SH-SY5Y (cell line): Measurements from ENCODE around the gene DNAJC8.

Experiments used
- GATA2 ChIP-seq: IDR thresholded peaks from 2 replicates; pipeline ENCODE4 v1.6.1; 2011; ENCODE audit warnings: mild to moderate bottlenecking, low read depth, low read length
- GATA3 ChIP-seq: IDR thresholded peaks from 2 replicates; pipeline ENCODE4 v1.6.1; 2011; ENCODE audit warnings: low read depth, mild to moderate bottlenecking, low read length, moderate library complexity

Gene DNAJC8, protein sequence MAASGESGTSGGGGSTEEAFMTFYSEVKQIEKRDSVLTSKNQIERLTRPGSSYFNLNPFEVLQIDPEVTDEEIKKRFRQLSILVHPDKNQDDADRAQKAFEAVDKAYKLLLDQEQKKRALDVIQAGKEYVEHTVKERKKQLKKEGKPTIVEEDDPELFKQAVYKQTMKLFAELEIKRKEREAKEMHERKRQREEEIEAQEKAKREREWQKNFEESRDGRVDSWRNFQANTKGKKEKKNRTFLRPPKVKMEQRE

DNA sequence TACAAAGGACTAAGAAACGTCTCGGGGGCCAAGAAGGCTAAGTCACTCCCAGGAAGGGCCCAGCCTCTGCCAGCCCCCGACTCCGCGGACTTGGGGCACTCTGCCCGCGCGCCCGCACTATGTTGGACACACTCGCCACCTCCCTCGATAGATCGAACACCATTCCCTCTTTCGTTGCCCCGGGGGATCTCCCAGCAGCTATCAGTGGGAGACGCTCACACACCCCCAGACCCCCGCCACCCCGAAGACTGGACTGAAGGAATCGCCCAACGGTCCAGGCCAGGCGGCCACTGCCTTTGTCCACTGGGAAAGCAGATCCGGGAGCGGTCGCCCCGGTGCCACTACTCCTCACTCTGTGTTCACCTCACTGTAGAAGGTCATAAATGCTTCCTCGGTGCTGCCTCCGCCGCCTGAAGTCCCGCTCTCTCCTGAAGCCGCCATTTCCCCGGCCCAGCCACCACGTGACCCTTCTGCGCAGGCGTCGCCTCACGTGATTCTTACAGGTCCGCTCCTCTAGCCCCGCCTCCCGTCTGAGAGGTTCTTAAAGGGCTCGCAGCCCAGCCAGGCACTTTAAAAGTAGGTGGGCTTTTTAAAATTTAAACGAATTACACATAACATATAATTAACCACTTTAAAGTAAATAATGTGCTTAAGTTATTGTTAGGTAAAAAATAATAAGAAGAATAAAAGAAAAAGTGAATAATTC, at the start of gene DNAJC8:
Gene DNAJC8, minus strand, starts transcription at position 472 of the 706 bp plus-strand sequence. Its CDS starts 31 bp downstream, at position 441.
- TF ChIP-seq GATA3 (no peak), GATA2 (no peak)

DNA sequence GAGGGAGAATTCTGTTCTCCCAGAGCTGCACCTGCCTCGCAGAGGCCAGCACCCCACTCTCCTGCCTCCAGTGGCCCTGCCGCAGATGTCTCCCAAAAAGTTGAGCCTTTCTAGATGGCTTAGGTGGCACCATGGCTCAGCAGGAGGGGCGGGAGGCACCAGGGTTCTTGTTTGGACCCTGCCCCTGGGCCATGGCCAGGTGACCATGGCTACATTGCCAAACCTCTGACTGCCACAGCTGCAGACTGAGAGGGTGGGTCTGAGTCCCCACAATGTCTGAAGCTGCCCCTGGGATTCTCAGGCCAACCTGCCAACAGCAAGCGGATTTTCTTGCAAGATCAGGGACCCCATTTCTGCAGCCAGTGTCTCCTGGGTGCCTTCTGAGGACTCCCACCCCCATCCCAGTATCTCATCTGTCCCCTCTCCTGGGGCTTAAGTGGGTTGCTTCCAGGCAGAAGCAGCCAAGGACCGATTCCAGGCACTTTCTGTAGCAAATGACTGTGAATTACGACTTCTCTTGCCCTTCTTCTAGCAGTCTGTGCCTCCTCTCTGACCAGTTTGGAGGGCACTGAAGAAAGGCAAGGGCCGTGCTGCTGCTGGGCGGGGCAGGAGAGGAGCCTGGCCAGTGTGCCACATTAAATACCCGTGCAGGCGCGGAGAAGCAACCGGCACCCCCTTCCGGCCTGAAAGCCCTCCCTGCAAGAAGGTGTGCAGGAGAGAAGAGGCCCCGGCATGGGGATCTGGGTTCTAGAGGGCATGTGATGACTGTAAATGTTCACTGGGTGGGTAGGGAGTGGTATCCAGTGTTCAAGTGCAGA, 49.0 kb upstream of the DNAJC8 start:
- TF ChIP-seq GATA2 (no peak), GATA3 (no peak)

DNA sequence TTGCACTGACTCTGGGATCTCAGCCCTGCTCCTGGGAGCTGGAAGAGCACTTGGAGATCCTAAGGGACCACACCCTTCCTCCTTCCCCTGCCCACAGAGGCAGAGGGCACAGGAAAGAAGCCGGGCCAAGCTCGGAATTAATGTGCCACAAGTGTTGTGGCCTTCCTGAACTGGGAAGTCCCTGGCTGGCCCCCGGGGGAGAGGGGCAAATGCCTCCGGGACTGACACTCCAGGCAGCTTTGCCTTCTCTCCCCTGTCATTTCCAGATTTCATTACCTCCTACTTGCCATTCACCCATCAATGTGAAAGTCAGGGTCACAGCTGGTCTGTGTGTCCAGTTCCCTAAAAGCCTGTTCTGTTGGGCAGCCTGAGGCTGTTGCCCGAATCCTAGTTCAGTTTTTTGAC, 48.1 kb upstream of the DNAJC8 start:
- no peak for TF ChIP-seq GATA3
- TF ChIP-seq GATA2 = no peak

DNA sequence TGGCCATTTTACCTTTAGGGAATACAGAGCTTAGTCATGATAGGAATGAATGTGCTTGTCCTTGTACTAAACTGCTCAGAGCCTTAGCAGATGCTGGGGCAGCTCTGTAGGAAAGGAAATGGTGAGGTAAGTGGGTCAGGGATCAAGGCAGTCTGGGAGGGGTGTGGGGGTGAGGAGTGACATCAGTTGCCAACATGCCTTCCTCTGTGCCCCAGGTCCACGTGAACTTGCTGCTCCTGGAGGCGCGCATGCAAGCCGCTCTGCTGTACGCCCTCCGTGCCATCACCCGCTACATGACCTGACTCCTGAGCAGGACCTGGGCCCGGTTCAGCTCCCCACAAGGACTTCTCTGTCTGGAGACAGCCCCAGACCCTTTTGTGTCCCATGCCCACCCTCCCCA, 47.7 kb upstream of the DNAJC8 start:
- TF ChIP-seq GATA3 = no peak
- TF ChIP-seq GATA2 = no peak

DNA sequence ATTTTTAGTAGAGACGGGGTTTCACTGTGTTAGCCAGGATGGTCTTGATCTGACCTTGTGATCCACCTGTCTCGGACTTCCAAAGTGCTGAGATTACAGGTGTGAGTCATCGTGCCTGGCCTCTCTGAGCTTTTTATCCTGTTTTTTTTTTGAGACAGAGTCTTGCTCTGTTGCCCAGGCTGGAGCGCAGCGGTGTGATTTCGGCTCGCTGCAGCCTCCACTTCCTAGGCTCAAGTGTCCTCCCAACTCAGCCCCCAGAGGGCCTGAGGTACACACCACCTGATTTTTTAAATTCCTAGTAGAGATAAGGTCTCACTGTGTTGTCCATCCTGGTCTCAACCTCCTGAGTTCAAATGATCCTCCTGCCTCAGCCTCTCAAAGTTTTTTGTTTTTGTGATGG, 46.9 kb upstream of the DNAJC8 start:
- no peak for TF ChIP-seq GATA3
- TF ChIP-seq GATA2 = no peak

DNA sequence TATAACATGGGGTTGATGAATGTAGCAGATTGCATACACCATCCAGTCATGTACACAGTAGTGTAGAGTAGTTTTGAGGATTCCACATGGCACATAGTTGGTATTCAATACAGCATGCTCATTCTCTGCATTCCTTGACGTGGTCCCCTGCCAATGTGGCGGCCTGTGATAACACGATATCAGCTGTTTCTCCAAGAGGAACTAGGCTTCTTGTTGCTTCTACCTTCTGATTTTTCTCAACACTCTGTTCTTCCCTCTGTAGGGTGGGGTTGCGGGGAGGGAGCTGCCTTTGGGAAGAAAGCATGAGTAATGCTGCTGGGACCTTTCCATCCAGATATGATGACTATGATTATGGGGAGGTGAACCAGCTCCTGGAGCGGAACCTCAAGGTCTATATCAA, 45.9 kb upstream of the DNAJC8 start:
- TF ChIP-seq GATA2 = no peak
- no peak for TF ChIP-seq GATA3

DNA sequence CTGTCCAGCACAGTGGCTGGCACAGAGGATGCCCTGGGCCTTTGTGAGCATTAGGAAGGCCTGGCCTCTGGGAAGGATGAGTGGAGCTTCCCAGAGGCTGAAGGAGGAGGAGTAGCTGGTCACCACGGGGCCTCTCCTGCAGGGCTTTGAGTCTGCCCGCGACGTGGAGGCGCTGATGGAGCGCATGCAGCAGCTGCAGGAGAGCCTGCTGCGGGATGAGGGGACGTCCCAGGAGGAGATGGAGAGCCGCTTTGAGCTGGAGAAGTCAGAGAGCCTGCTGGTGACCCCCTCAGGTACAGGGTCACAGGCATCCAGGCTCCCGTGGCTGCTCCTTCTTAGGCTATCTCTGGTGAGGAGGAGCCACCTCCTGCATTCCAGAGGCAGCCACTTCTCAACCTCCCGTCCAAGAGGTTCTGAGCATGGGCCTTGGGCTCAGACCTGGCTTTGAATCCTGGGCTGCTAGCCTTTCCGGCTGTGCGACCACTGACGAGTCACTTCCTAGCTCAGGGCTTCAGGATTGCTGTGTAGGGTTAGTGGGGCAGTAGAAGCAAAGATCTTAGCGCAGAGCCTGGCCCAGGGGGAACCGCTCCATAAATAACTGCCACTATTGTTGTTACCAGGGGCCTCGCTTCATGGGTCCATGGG, 40.5 kb upstream of the DNAJC8 start:
- TF ChIP-seq GATA3 = no peak
- no peak for TF ChIP-seq GATA2

DNA sequence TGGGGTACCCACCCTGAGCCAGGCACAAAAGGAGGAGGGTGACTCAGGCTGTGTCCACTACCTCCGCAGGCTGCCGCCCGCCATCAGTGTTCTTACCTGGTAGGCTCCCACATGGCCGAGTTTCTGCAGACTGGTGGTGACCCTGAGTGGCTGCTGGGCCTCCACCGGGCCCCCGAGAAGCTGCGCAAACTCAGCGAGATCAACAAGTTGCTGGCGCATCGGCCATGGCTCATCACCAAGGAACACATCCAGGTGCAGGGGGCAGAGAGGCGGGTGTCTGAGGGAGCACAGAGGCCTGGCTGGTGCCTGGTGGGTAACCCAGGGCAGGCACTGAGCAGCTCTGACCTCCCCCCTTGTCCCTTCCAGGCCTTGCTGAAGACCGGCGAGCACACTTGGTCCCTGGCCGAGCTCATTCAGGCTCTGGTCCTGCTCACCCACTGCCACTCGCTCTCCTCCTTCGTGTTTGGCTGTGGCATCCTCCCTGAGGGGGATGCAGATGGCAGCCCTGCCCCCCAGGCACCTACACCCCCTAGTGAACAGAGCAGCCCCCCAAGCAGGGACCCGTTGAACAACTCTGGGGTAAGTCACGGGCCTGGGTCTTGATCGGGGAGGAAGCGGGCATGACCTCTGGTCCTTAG, 39.5 kb upstream of the DNAJC8 start:
- TF ChIP-seq GATA2 (no peak), GATA3 (no peak)

DNA sequence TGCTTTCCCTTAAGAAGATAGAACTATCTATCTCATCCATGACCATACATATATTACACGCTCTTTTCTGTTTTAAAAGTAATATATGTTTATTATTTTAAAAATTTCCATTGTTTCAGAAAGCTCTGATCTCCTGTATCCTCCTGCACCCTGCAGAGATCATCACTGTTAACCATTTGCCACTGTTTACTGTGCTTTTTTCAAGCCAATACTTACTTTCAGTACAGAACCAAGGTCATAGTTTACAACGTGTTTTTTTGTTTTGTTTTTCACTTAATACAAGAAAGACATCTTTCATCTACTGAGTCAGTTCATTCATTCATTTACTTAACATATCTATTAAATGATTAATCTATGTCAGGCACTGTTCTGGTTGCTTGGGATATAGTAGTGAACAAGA, 36.7 kb upstream of the DNAJC8 start:
- no peak for TF ChIP-seq GATA2
- TF ChIP-seq GATA3 = no peak

DNA sequence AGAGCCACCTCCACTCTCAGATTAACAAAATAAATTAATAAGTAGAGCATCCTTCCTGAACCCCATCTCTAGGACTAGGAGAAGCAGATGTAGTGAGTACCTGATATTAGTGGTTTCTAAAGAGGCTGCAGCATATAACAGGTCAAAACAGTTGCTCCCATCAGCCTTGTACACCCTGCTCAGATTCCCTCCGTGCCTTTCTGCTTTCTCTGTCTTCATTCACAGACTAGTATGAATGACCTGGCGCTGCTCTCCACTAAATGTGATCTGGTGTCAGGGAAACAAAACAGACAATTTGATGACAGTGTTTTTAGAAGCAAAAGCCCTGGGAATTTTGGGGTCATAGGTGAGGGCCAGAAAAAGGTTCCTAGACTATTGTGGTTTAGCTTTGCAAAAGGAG, 34.8 kb upstream of the DNAJC8 start:
- TF ChIP-seq GATA2 (no peak), GATA3 (no peak)

DNA sequence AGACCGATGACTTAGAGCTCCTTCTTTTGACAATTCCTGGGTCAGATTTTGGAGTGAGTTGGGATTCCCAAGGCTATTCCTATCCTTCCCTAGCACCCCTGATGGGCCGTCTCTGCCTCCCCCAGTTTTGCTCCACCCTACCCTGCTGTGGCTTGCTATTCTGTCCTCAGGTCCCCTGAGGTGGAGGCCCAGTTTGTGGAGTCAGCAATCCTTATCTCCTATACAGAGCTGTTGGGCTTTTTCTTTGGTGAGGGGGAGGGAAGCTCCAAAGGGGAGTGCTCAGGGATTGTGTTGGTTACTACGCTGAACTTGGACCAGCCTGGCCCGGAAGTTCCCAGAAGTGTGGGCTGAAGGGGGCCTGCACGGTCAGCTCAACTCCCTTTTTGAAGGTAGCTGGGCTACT, 34.1 kb upstream of the DNAJC8 start:
- no peak for TF ChIP-seq GATA2
- TF ChIP-seq GATA3 = no peak

DNA sequence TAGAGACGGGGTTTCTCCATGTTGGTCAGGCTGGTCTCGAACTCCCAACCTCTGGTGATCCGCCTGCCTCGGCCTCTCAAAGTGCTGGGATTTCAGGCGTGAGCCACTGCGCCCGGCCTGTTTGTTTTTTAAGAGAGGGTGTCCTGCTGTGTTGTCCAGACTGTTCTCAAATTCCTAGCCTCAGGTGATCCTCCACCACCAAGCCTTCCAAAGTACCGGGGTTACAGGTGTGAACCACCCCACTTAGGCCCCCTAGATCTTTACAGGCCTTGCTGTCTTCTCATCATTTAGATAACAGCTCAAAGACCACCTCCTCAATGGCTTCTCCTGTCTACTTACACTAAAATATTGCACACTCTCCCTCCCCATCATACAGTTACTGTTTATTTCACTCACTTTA, 32.7 kb upstream of the DNAJC8 start:
- TF ChIP-seq GATA2 (no peak), GATA3 (no peak)

DNA sequence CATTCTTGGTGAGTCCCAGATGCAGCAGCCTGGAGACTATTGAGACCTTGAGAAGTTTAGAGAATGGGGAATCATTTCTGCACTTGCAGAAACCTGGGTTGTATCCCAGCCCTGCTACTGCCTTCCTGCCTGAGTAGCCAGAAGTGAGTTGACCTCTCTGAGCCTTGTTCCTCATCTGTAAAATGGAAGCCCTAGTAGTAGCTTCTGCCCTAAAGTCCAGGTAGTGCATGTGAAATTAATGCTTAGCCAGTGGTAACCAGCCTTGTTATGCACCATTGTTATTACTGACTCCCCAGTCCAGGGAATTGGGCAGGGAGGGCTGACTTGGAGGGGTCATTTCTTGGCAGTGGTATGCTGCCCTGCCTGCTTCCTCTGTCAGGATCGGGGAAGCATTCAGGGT, 32.1 kb upstream of the DNAJC8 start:
- TF ChIP-seq GATA2 = no peak

DNA sequence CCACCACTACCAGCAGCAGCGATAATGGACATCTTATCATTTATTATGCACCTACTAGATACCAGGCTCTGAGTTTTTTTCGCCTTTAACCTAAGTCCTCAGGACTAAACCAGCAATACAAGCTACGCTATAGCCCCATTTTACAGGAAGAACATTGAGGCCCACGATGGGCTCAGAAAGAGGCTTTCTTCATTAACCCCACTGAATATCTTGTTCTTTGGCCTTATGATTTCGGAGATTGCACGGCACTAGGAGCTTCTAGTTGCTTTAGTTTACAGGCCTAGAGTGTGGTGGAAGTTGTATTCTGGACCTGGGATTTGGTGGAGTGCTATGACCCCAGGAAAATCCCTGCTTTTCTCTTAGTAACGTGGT, 28.0 kb upstream of the DNAJC8 start:
- TF ChIP-seq GATA2 = no peak
- no peak for TF ChIP-seq GATA3
